G401 (cell line): ENCODE data around the gene MGAT5. TPM values are rescaled to one million over a fixed set of nuclear protein-coding genes. Genes with fewer than 3 reads are reported as not detected.

Source experiments
- DNase-seq: peaks from one replicate; pipeline ENCODE4 v3.0.0-alpha.2; 2015; ENCODE audit warnings: low spot score
- in situ Hi-C: cut with HindIII; loops from 2 replicates; pipeline ENCODE4 v1.10.0; 2016; ENCODE audit warnings: low sequenced_read_pairs, mixed read lengths
- total RNA-seq: library from RNA; depleted of rRNA; stranded (reverse); fragments of >200 nt; shearing (Covaris generic); gene quantifications from 2 replicates; pipeline ENCODE4 v1.2.3, GENCODE V29; 2014

Gene MGAT5
- total RNA-seq, 1 experiment from 2014 or later: 0.07 TPM

DNA sequence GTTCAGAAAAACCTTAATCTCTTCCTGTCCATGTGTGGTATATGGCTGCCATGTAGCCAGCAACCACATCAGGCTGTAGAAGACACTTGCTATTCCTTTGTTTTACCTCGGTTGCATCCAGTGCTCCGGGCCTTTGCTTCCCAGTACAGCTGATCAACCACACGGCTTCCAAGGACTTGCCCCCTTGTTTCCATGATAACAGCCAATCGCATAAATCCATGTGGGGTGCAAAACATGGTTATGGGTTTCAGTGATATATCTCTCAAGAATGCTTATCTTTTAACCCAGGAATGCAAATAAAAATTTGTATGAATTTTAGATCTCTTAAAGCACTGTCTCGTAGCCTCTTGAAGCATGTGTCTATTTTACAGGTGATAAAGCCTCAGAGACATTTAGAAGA lies 118.3 kb downstream of the MGAT5 start:
- in situ Hi-C loops: no loop called here
- DNase-seq: no peak

DNA sequence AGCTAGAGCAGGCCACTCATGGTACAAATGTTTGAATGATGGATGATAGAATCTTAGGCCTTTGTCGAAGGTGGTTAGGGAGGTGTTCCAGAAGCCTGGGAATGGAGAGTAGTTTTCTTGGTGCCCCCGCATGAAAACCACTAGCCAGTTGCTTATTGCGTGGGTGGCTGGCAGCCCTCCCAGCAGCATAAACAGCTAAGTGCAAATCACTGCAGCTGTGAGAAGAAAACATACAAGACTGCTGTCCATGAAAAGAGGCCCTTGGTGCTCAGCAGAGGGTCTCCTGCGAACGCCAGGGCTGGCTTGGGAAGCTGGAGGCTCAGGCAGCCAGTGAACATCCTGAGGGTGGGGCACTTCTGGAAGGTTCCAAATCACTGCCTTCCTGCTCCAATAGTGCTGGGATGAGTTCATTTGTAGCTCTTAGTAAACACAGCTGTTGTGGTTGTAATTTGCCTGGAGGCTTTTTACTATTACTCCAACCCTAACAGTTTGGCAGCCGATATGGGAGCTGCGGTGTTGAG lies 118.8 kb downstream of the MGAT5 start:
- in situ Hi-C loops: no loop called here
- DNase-seq: no peak

DNA sequence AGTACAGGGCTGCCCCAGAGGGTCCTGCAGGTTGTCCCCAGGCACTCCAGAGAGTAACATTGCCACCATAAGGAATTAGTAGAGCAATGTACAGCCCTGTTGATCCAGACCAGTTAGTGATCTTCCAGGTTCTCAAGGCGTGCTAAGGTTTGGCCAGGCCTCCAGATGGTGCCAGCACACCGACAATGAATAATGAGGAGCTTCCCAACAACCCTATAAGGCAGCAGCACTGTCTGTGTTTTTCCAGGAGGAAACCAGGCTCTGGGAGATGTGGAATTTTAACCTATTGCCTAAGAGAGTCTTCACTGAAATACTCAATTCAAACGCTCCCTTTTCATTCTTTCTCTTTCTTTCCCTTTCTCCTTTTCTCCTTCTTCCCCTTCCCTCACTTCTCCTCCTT lies 122.1 kb downstream of the MGAT5 start:
- in situ Hi-C loops: no loop called here
- DNase-seq: peak; percentile 91

DNA sequence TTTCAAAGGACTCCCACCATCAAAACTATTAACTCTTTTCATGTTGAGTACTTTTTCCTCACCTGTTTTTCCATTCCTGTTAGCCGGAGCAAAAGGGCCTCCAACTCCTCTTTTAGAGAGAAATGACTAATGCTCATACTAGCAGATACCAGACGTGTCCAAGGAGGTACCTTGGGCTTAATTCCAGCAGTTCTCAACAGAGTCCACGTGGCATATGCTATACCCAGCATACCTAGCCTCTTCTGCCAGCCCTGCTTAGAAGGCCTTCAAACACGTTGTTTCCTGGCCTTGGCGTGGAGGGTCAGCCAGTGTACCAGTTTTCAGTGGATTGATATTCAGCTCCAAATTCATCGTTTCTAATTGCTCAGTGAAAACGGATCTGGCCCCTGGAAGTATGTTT lies 123.9 kb downstream of the MGAT5 start:
- DNase-seq: no peak
- in situ Hi-C loops: no loop called here

DNA sequence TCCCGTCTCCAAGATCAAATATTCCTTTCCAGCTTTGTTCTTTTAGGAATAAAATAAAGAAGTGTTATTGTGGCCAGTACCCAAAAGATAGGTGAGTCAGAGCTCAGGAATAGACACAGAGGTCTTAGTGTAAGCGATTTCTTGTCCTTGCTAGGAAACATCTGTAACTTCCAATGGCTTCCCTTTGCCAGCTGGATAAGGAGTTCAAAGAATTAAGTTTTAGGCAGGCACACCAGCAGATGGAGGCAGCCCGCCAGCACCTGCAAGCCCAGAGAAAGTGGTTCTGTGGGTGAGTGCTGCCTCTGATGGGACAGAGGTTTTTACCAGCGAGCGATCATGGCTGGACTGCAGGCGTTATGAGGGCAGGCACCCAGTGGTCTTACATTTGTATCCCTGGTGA lies 125.4 kb downstream of the MGAT5 start:
- no peak for DNase-seq
- in situ Hi-C loops: no loop called here

DNA sequence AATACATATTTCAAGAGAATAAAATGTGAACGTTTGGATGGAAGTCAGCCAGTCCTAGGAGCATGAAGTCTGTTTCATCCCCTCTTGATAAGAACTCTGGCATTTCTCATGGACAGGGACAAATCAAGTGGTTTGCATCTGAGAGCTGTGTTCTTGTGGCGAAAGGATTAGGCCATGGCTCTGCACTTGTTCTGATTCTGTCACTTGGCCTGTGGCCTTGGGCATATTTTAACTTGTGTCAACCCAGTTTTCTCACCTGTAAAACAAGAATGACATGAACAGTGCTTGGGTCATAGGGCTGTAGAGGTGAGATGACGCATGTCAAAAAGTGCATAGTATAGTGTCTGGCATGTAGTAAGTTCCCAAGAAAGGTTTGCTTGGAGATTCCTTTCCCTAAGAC lies 125.8 kb downstream of the MGAT5 start:
- in situ Hi-C loops: no loop called here
- no peak for DNase-seq

DNA sequence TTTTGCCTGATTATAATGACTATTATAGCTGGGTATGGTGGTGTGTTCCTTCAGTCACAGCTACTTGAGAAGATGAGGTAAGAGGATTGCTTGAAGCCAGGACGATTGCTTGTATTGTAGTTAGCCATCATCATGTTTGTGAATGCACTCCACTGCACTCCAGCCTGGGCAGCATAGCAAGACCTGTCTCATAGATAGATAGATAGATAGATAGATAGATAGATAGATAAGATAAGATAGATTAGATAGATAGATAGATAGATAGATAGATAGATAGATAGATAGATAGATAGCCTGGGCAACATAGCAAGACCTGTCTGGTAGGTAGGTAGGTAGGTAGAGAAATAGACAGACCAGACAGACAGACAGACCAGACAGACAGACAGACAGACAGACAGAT lies 127.3 kb downstream of the MGAT5 start:
- in situ Hi-C loops: no loop called here
- DNase-seq: no peak

DNA sequence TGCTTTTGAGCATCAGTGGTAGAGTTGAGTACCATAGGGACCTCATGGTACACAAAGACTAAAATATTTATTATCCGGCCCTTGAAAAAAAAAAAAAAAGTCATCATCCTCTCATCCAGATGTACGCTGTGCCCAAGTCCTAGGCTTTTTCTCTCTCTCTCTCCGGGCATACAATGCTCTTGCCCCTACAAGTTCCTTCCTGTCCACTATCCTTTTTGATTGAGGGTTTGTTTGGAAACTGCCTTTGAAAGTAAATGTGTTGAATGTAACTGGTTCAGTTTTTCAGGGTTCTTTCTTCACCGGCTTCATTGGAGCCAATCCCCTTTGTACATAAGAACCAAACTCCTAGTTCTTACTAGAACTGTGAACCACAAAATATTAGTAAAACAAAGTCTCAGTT lies 130.3 kb downstream of the MGAT5 start:
- in situ Hi-C loops: no loop called here
- no peak for DNase-seq

DNA sequence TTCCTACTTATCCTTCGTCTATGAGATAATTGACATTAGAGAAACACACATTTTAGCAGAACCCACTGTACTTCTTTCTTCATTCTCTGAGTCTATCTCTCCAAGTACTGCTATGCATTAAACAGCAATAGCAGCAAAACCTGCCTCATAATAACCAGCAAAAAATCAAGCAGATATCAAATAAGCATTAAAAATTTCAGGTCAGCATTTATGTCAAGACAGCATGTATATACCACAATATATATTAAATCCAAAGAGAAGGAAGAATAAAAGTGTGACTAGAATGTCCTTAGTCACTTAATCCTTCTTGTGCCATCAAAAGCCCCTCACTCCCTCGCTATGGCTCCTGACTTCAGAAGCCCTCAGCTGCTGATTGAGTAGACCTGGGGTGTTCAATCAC lies 131.3 kb downstream of the MGAT5 start:
- DNase-seq: no peak
- in situ Hi-C loops: no loop called here

DNA sequence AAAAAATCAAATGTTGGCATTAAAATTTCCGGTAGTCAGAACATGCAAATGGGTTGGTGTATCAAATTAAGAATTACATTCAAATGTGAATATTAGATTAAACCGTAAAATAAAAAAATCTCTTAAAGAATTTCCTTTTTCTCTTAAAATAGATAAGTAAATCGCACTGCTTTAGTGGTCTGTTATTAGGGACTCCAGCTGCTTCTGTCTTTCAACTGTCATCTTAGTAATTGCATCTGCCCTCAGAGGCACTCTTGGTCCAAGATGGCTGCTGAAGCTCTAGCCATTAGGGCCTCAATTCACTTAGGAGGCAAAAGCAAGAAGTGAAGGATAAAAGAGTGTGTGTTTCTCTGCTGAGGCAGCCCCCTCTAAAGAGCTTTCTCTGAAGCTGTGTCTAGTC lies 132.4 kb downstream of the MGAT5 start:
- in situ Hi-C loops: no loop called here
- no peak for DNase-seq

DNA sequence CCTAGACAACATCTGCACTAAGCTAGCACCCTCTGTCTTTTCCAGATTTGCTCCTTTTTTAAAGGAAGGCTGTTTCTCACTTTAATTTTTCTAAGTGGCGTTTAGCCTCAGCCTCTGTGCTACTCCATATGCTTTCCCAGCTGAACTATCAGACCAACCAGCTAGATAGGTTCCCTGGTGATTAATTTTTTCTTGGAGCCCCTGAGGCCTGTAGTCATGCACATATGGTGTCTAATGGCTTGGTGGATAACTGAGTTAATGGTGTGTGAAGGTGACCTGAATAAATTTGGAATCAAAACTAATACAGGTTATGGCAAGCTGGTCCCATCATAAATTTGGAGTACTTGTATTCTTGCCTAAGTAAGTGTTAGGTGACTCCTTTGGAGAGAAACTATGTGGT lies 135.5 kb downstream of the MGAT5 start:
- peak; percentile 67 for DNase-seq

DNA sequence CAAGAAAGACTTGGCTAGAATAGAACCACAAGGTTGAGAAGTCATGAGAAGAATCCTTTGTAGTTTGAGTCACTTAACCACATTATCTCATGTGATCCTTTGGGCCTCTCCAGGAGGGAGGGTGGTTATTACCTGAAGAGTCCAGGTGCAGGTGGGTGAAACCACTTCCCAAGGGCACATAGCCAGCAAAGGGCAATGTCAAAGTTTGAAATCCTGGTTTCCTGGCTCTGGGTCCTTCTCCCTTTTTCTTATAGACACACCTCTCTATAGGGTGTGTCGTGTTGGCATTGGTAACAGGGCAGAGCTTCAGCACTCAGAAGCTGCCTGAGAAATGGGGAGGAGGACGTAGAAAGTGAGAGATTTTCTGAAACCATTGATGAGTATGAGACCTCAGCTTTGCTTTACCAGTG lies 137.9 kb downstream of the MGAT5 start:
- no peak for DNase-seq
- in situ Hi-C loops: no loop called here

More for the DNA sequence above, 135.5 kb downstream of the MGAT5 start:
- in situ Hi-C loops: no loop called here

DNA sequence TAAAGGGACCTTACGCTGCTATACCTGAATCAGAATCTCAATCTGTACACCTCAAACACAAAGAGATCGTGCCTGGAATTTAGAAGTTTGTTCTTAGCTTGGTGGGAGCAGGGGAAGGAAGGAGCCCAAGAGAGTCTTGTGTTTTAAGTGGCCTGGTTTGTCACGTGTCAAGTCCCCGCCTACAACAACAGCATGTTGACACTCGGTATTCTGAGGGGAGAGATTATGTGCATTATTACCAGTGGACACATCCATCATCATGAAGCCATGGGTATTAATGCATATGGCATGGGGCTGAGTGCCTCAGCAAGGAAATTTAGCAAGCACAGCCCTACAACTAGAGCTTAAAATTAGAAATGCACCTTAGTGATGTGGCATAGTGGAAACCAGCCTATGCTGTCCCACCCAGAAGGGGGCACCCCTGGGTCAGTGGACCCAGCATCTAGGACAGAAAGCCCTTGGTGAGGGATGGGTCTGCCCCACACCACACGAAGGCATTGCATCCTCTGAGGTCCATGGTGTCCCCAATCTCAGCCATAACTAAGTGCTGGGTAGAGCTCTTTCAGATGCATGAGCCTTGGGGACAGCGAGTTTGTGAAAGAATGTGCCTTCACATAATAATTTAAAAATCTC lies 138.7 kb downstream of the MGAT5 start:
- in situ Hi-C loops: no loop called here

DNA sequence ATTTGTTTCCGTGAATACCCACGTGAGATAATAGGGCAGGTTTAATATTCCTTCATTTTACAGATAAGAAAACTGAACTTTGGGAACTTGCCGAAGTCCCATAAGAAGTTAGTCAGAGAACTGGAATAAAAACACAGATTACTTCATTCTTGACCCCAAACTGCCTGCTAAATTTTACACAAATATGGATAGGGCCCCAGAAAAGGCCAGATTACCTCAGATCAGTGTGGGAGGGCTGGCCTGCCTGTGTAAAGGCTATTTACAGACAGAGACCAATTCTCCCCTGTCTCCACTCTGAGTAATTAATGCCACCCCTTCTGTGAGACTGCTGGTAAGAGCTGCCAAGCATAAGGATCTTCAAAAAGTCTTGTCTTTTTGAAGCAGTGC lies 139.2 kb downstream of the MGAT5 start:
- in situ Hi-C loops: no loop called here

More for the DNA sequence above, 138.7 kb downstream of the MGAT5 start:
- DNase-seq: no peak

DNA sequence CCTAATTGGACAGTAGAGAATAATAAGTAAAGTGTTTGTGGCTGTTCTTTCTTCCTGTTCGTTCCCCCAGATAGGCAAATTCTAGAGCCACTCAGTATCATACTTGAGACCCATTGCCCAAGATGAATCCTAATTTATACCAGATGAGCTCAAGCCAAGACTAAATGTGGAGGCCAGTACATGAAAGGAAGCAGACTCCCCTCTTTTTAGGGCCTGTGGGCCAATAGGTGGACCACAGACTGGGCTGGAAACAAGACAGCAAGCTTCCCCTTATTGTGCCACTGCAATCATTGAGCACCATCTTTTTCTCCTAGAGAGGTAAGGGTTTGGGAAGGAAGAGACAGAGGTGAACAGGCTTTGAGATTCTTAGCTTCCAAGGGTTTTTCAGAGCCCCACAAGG lies 141.9 kb downstream of the MGAT5 start:
- in situ Hi-C loops: no loop called here
- no peak for DNase-seq

More for the DNA sequence above, 139.2 kb downstream of the MGAT5 start:
- no peak for DNase-seq

DNA sequence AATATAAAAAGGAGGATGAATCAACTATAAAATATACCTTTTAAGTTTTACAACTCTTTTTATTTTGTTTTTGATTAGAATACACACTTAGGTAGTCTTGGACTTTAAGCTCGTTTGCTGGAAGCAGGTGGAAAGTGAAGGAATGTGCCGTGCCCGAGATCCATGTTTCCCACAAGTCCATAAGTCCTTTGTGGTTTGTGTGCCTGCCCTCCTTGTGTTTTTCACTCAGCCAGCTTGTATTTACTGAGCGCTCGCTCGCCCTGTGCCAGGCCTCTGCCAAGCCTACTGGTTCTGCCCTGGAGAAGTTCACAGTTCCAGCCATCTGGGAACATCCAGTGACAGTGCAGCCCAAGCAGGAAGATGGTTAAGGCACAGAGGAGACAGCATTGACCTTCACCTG lies 142.6 kb downstream of the MGAT5 start:
- DNase-seq: peak; percentile 24
- in situ Hi-C loops: no loop called here

DNA sequence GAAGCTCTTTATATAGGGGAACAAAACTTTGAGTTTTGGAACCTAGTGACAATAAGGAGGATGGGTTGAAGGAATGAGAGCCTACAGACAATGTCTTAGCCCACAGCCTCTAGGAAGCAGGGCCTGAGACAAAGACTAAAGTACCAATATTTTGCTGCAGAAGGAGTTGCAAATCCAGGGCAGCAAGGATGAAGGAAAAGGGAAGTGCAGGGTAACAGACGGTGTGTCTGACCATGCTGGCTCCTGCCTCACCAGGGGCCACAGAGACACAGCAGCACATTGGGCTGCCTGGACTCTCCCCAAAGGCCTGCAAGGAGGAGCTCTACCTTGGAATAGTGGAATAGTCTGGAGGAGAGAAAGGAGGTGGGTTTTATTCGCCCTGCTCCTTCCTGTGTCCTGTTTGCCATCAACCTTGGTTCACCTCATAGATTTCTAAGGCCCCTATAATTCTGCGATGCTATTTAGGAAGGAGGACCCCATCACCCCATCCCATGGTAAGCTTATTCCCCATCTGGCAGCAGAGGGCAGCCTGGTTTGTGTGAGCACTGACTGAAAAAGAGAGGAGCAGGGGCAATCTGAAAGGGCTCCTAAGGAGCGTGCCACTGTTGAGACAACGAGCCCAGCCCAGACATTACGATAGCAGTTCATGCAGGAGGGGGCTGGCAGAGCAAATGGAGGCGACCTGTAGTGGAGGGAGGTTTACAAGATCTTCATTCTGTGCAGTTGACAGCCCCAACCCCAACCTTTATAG lies 143.4 kb downstream of the MGAT5 start:
- in situ Hi-C loops: no loop called here
- no peak for DNase-seq

DNA sequence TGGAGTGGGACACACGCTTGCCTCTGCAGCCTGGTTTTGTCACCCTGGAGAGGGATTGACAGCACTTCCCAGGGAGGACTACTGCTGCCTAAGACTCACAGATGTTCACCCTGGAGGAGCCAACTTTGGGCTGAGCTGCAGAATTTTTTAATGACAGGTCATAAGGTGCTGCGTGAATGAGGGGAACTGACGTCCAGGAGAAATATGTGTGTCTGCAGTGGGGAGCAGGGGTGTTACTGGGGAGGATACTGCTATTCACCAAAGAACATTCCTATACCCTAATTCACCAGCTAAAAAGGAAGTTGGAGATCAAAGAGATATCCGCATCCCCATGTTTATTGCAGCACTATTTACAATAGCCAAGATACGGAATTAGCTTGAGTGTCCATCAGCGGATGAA lies 144.4 kb downstream of the MGAT5 start:
- DNase-seq: no peak
- in situ Hi-C loops: no loop called here

DNA sequence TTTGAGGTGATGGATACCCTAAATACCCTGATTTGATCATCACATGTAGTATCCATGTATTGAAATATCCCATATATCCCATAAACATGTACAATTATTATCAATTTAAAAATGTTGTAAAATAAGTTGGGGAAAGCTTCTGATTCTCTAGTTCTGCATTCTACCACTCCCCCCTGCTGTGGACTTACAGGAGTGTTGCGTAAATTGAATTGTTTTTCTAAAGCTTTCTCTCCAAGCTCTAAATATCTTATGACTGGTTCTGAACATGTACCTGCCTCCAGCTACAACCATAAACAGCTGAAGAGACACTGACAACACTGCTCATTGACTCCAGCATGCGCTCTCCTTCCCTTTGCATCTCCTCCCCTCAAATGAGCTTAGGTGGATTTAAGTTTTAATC lies 145.2 kb downstream of the MGAT5 start:
- DNase-seq: no peak
- in situ Hi-C loops: no loop called here

DNA sequence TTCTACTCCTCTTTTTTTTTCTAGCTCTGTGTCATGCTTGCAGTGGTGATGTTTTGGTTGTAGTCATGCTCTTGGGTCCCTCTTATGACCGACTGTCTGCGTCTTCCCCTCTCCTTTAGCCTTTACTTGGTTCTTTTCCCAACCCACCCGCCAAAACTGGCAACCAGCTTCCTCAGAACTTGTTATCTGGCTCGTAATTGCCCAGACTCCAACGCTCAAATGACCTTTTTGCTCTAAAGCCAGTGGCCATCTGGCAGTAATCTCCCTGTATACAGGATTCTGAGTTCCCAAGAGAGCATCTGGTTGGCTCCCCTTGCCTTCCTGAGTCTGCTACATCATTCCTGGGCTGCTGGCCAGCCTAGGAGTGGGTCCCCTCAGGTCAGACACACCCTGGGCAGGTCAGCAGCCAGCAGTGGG lies 147.2 kb downstream of the MGAT5 start:
- in situ Hi-C loops: no loop called here

DNA sequence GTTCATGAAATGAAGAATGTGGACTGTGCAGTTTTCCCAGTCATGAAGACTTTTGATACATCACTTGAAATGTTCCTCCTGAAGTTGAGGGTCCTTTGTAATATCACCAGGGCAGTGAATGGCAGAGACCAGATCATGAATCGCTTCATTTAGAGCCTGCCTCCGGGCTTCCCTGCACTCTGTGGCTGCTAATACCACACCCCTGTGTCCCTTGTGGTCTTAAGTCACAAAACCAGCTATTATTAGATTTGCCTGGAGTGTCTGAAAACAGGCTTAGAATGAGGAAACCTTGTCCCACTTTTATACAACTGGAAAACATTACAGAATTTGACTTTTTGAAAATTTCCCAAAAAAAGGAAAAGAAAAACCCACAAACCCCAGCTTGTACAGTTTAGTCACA lies 147.9 kb downstream of the MGAT5 start:
- in situ Hi-C loops: no loop called here

More for the DNA sequence above, 147.2 kb downstream of the MGAT5 start:
- DNase-seq: no peak

More for the DNA sequence above, 147.9 kb downstream of the MGAT5 start:
- no peak for DNase-seq
